SJSA1 (cell line): ENCODE results near the gene DACH1. TPM values are rescaled to one million over a fixed set of nuclear protein-coding genes. Genes with fewer than 3 reads are reported as not detected.

Experiments used
- DNase-seq, 2 experiments: peaks; one replicate each; pipeline ENCODE4 v3.0.0-alpha.2; 2015 to 2020; ENCODE audit warnings: low spot score in 2 of 2, low read depth in 1 of 2
- H3K27ac ChIP-seq: fragments of 250-450 bp; sonication (Bioruptor Pico); 2 replicates; pipeline ENCODE4 v1.5.1; 2020; ENCODE audit warnings: mild to moderate bottlenecking, moderate library complexity
- H3K27me3 ChIP-seq: fragments of 250-450 bp; sonication (Bioruptor Pico); replicated peaks from 2 replicates; pipeline ENCODE4 v1.5.1; 2020; ENCODE audit warnings: mild to moderate bottlenecking, moderate library complexity
- H3K36me3 ChIP-seq: fragments of 250-450 bp; sonication (Bioruptor Pico); 2 replicates; pipeline ENCODE4 v1.5.1; 2020; ENCODE audit warnings: mild to moderate bottlenecking
- H3K4me1 ChIP-seq: fragments of 250-450 bp; sonication (Bioruptor Pico); replicated peaks from 2 replicates; pipeline ENCODE4 v1.6.1; 2021; ENCODE audit warnings: mild to moderate bottlenecking
- H3K4me3 ChIP-seq: fragments of 250-450 bp; sonication (Bioruptor Pico); 2 replicates; pipeline ENCODE4 v1.5.1; 2020; ENCODE audit warnings: mild to moderate bottlenecking
- H3K9me3 ChIP-seq: fragments of 250-450 bp; sonication (Bioruptor Pico); replicated peaks from 2 replicates; pipeline ENCODE4 v1.5.1; 2020; ENCODE audit warnings: mild to moderate bottlenecking
- total RNA-seq: library from RNA; depleted of rRNA; stranded (reverse); fragments of >200 nt; shearing (Covaris generic); gene quantifications from 2 replicates; pipeline ENCODE4 v1.2.3, GENCODE V29; 2014

Gene DACH1
- total RNA-seq, 1 experiment from 2014 or later, result not detected

- Histone ChIP-seq H3K9me3 (no peaks in the 10 kb centered on the region), H3K4me1 (no peaks in the 10 kb centered on the region), H3K27ac (no peak overlapping the region), H3K27me3 (no peaks in the 10 kb centered on the region), H3K36me3 (no peaks in the 10 kb centered on the region), H3K4me3 (no peak overlapping the region)
- DNase-seq, result no peak
Observed at GRCh38 chr13:71768881-71769280, 98.1 kb downstream of the DACH1 start.

GRCh38 chr13:71759651-71760511 lies 107.1 kb downstream of the DACH1 start:
- DNase-seq, result no peak
- Histone ChIP-seq H3K36me3 (no peaks in the 10 kb centered on the region), H3K27ac (no peak overlapping the region), H3K9me3 (no peaks in the 10 kb centered on the region), H3K4me3 (no peak overlapping the region), H3K27me3 (no peaks in the 10 kb centered on the region), H3K4me1 (no peaks in the 10 kb centered on the region)

- Histone ChIP-seq H3K27ac (no peak overlapping the region), H3K9me3 (no peaks in the 10 kb centered on the region), H3K4me3 (no peak overlapping the region), H3K4me1 (no peaks in the 10 kb centered on the region), H3K36me3 (no peaks in the 10 kb centered on the region), H3K27me3 (no peaks in the 10 kb centered on the region)
- no peak for DNase-seq
Observed at GRCh38 chr13:71758828-71759227, 108.2 kb downstream of the DACH1 start.

GRCh38 chr13:71754407-71754974 lies 112.5 kb downstream of the DACH1 start:
- Histone ChIP-seq H3K4me1 (no peaks in the 10 kb centered on the region), H3K27ac (no peak overlapping the region)
- no peak for DNase-seq

GRCh38 chr13:71752775-71753513 lies 114.1 kb downstream of the DACH1 start:
- no peaks in the 10 kb centered on the region for H3K36me3 ChIP-seq
- H3K9me3 ChIP-seq, result no peaks in the 10 kb centered on the region
- DNase-seq, result no peak
- H3K4me3 ChIP-seq, result no peak overlapping the region
- no peaks in the 10 kb centered on the region for H3K4me1 ChIP-seq
- no peak overlapping the region for H3K27ac ChIP-seq
- H3K27me3 ChIP-seq, result no peaks in the 10 kb centered on the region

More at GRCh38 chr13:71754407-71754974, 112.5 kb downstream of the DACH1 start:
- H3K4me3 ChIP-seq, result no peak overlapping the region
- H3K36me3 ChIP-seq, result no peaks in the 10 kb centered on the region
- H3K27me3 ChIP-seq, result no peaks in the 10 kb centered on the region
- H3K9me3 ChIP-seq, result no peaks in the 10 kb centered on the region

GRCh38 chr13:71751073-71751472 lies 115.9 kb downstream of the DACH1 start:
- H3K4me3 ChIP-seq, result no peak overlapping the region
- H3K27me3 ChIP-seq, result no peaks in the 10 kb centered on the region
- no peaks in the 10 kb centered on the region for H3K36me3 ChIP-seq
- H3K27ac ChIP-seq, result no peak overlapping the region
- no peak for DNase-seq
- H3K4me1 ChIP-seq, result no peaks in the 10 kb centered on the region
- no peaks in the 10 kb centered on the region for H3K9me3 ChIP-seq

- no peak overlapping the region for H3K4me3 ChIP-seq
- no peak for DNase-seq
Observed at GRCh38 chr13:71730267-71730666, 136.7 kb downstream of the DACH1 start.

GRCh38 chr13:71729441-71729840 lies 137.6 kb downstream of the DACH1 start:
- Histone ChIP-seq H3K4me1 (no peaks in the 10 kb centered on the region), H3K4me3 (no peak overlapping the region)

More at GRCh38 chr13:71730267-71730666, 136.7 kb downstream of the DACH1 start:
- no peaks in the 10 kb centered on the region for H3K9me3 ChIP-seq
- no peaks in the 10 kb centered on the region for H3K27me3 ChIP-seq
- H3K4me1 ChIP-seq, result no peaks in the 10 kb centered on the region
- no peak overlapping the region for H3K27ac ChIP-seq
- H3K36me3 ChIP-seq, result no peaks in the 10 kb centered on the region

GRCh38 chr13:71727662-71728061 lies 139.3 kb downstream of the DACH1 start:
- Histone ChIP-seq H3K27me3 (no peaks in the 10 kb centered on the region), H3K9me3 (no peaks in the 10 kb centered on the region), H3K27ac (no peak overlapping the region), H3K4me3 (no peak overlapping the region), H3K36me3 (no peaks in the 10 kb centered on the region), H3K4me1 (no peaks in the 10 kb centered on the region)
- no peak for DNase-seq

More at GRCh38 chr13:71729441-71729840, 137.6 kb downstream of the DACH1 start:
- DNase-seq, result no peak
- H3K9me3 ChIP-seq, result no peaks in the 10 kb centered on the region
- no peak overlapping the region for H3K27ac ChIP-seq
- no peaks in the 10 kb centered on the region for H3K27me3 ChIP-seq
- H3K36me3 ChIP-seq, result no peaks in the 10 kb centered on the region

GRCh38 chr13:71727042-71727441 lies 140.0 kb downstream of the DACH1 start:
- H3K36me3 ChIP-seq, result no peaks in the 10 kb centered on the region
- H3K27ac ChIP-seq, result no peak overlapping the region
- DNase-seq, result no peak

GRCh38 chr13:71722206-71722605 lies 144.8 kb downstream of the DACH1 start:
- Histone ChIP-seq H3K4me1 (no peaks in the 10 kb centered on the region), H3K27ac (no peak overlapping the region), H3K27me3 (no peaks in the 10 kb centered on the region), H3K36me3 (no peaks in the 10 kb centered on the region), H3K9me3 (no peaks in the 10 kb centered on the region), H3K4me3 (no peak overlapping the region)
- DNase-seq, result no peak

More at GRCh38 chr13:71727042-71727441, 140.0 kb downstream of the DACH1 start:
- H3K27me3 ChIP-seq, result no peaks in the 10 kb centered on the region
- H3K4me1 ChIP-seq, result no peaks in the 10 kb centered on the region
- H3K9me3 ChIP-seq, result no peaks in the 10 kb centered on the region
- no peak overlapping the region for H3K4me3 ChIP-seq

- Histone ChIP-seq H3K27ac (no peak overlapping the region), H3K9me3 (no peaks in the 10 kb centered on the region), H3K4me3 (no peak overlapping the region), H3K27me3 (no peaks in the 10 kb centered on the region), H3K36me3 (no peaks in the 10 kb centered on the region), H3K4me1 (no peaks in the 10 kb centered on the region)
- DNase-seq, result no peak
Observed at GRCh38 chr13:71721104-71721503, 145.9 kb downstream of the DACH1 start.

GRCh38 chr13:71718931-71719330 lies 148.1 kb downstream of the DACH1 start:
- Histone ChIP-seq H3K36me3 (no peaks in the 10 kb centered on the region), H3K9me3 (no peaks in the 10 kb centered on the region), H3K4me3 (no peak overlapping the region), H3K27ac (no peak overlapping the region), H3K4me1 (no peaks in the 10 kb centered on the region), H3K27me3 (no peaks in the 10 kb centered on the region)
- no peak for DNase-seq
